Cardiac fibroblast (primary cell): ENCODE results near the gene SLC12A6.
"Not testable (repeated sequence)": the region's sequence is repeated elsewhere in the genome, so short reads cannot be mapped to it uniquely, and the experiment has no call there.

Experiments
- DNase-seq, 2 donors: peaks; one replicate each; pipeline versions ENCODE4 v3.0.0 to v3.0.0-alpha.2; 2010; ENCODE audit warnings: low read depth in 2 of 2
- H3K4me3 ChIP-seq, 2 donors: replicated peaks in 1 of 2; 1 replicate in 1 of 2; 2 replicates in 1 of 2; pipeline ENCODE4 v1.5.1; 2011; ENCODE audit warnings: low read depth in 2 of 2, low read length in 2 of 2, mild to moderate bottlenecking in 2 of 2, moderate library complexity in 1 of 2
- CTCF ChIP-seq: IDR thresholded peaks from one replicate; pipeline ENCODE4 v1.5.1; 2011; ENCODE audit warnings: low read depth, mild to moderate bottlenecking, low read length, inconsistent platforms

Gene SLC12A6

GRCh38 chr15:34355241-34355640 is 17.7 kb upstream of the SLC12A6 start:
- TF ChIP-seq CTCF: no peak
- no peak overlapping the region for H3K4me3 ChIP-seq
- no peak for DNase-seq

GRCh38 chr15:34354286-34354685 is 16.7 kb upstream of the SLC12A6 start:
- TF ChIP-seq CTCF: no peak
- no peak for DNase-seq
- H3K4me3 ChIP-seq: no peak overlapping the region

GRCh38 chr15:34353627-34354026 is 16.0 kb upstream of the SLC12A6 start:
- DNase-seq: no peak
- no peak for TF ChIP-seq CTCF
- no peak overlapping the region for H3K4me3 ChIP-seq

- not testable (repeated sequence) for DNase-seq, H3K4me3 ChIP-seq
Observed at GRCh38 chr15:34352996-34353395, 15.4 kb upstream of the SLC12A6 start.

GRCh38 chr15:34349769-34350168 is 12.2 kb upstream of the SLC12A6 start:
- TF ChIP-seq CTCF: no peak
- DNase-seq: no peak
- no peak overlapping the region for H3K4me3 ChIP-seq

GRCh38 chr15:34348735-34349300 is 11.2 kb upstream of the SLC12A6 start:
- no peak for DNase-seq
- no peak for TF ChIP-seq CTCF
- no peak overlapping the region for H3K4me3 ChIP-seq

GRCh38 chr15:34347951-34348638 is 10.5 kb upstream of the SLC12A6 start:
- DNase-seq: no peak
- no peak overlapping the region for H3K4me3 ChIP-seq
- no peak for TF ChIP-seq CTCF
